Measurements from ENCODE around the gene KDM5B. TPM values are rescaled to one million over a fixed set of nuclear protein-coding genes. Genes with fewer than 3 reads are reported as not detected.
A peak's percentile ranks its signal among the peaks of the same experiment; 100 is the strongest.

The KDM5B gene
- total RNA-seq (2021; fragmentation: NEBNext Ultra II Directional; extraction: Animal tissue kit (Norgen Biotek cat#: 25700)) (210 and 221 TPM in 2 replicates), polyA plus RNA-seq (2011; rRNA removed) (55.1 and 73.3 TPM in 2 replicates), polyA minus RNA-seq (2011; rRNA and poly(A)+ RNA removed) (315 and 337 TPM in 2 replicates)
- polyA plus RNA-seq (2011; cell fraction: cytosol; rRNA removed): 83.3 TPM
- 112 TPM for polyA plus RNA-seq (2011; cell fraction: nucleus; rRNA removed)
- 82.0 to 114 TPM (median 94.0 TPM) in 4 replicates for polyA plus RNA-seq (2012, experiment 1 of 2)
- polyA plus RNA-seq (2012, experiment 2 of 2): 8.3 TPM
- polyA plus RNA-seq (2013, experiment 1 of 2): 78.6 TPM
- 70.4 TPM for polyA plus RNA-seq (2013, experiment 2 of 2)
- polyA minus RNA-seq (2011; cell fraction: cytosol; rRNA and poly(A)+ RNA removed): 161 TPM
- 405 TPM for polyA minus RNA-seq (2011; cell fraction: nucleus; rRNA and poly(A)+ RNA removed)
- long read RNA-seq, experiment 1, transcript KDM5B-229 (1 exons, 3,141 nt): major isoform, 17 of 66 reads
- long read RNA-seq, experiment 1, partial matches to known transcripts: 37 of 66 reads
- long read RNA-seq, experiment 1, other reads (novel, unspliced or antisense): 6 of 66 reads
- long read RNA-seq, experiment 2, partial matches to known transcripts: 17 of 23 reads
- long read RNA-seq, experiment 2, other reads (novel, unspliced or antisense): 1 of 23 reads

GRCh38 chr1:202807926-202808757 is at the start of gene KDM5B:
Gene KDM5B (minus strand): TSS chr1:202808421. CDS start chr1:202808305, 116 bp downstream.
- Histone ChIP-seq H4K91ac (replicated peaks; ENCODE audit: insufficient read length, low read length) (no peak within 1 kb of the TSS), H4K8ac (ENCODE audit: extremely low read depth, insufficient read depth, low read length) (peak within 1 kb of the TSS; percentile 90), H3K79me1 (ENCODE audit: low read depth, low read length) (no peaks in the 10 kb centered on the region), H3K56ac (replicated peaks; ENCODE audit: insufficient read length, low read depth, low read length) (no peak within 1 kb of the TSS), H2BK15ac (ENCODE audit: low read length) (peak within 1 kb of the TSS; percentile 84; the same call in 1 of the 2 replicates), H3K14ac (ENCODE audit: insufficient read length) (no peak within 1 kb of the TSS), H2AK5ac (ENCODE audit: low read depth, low read length) (no peak within 1 kb of the TSS), H3K23ac (ENCODE audit: insufficient read length) (no peak within 1 kb of the TSS), H4K5ac (ENCODE audit: insufficient read length, low read depth, low read length) (peak within 1 kb of the TSS; percentile 70), H3K9ac (replicated peaks in 1 of 4; ENCODE audit: extremely low read depth in 1 of 4, low read depth in 3 of 4, low read length in 3 of 4) (peak within 1 kb of the TSS; percentile 59 to 94 (median 83)), H3K4me3 (ENCODE audit: extremely low read depth in 1 of 4, insufficient read depth in 2 of 4, low read depth in 3 of 4, low read length in 4 of 4) (peak within 1 kb of the TSS; percentile 86 to 96 (median 89)), H3K79me2 (ENCODE audit: control insufficient read depth in 1 of 2, insufficient read depth in 2 of 2, low read length in 2 of 2) (peaks cover 33 to 60% of the 10 kb centered on the region in 2 experiments), H2BK12ac (ENCODE audit: low read depth, low read length) (no peak within 1 kb of the TSS), H3K18ac (ENCODE audit: extremely low read depth, low read length) (no peak within 1 kb of the TSS; the same call in 1 of the 2 replicates), H3K4me2 (ENCODE audit: insufficient read depth in 1 of 2, low read depth in 2 of 2, low read length in 2 of 2) (peak within 1 kb of the TSS; percentile 60 to 99), H2BK20ac (ENCODE audit: low read length) (0 out of 2 replicates have a peak within 1 kb of the TSS, but pooled peaks have one; percentile 13), H2BK5ac (ENCODE audit: low read depth, low read length) (peak within 1 kb of the TSS; percentile 76; the same call in 1 of the 2 replicates), H3K9me3 (ENCODE audit: insufficient read depth in 2 of 2, low read depth in 1 of 2, low read length in 1 of 2) (no peaks in the 10 kb centered on the region), H3K36me3 (ENCODE audit: control insufficient read depth in 2 of 4, insufficient read depth in 4 of 4, low read length in 3 of 4) (no peaks in the 10 kb centered on the region), H3K27me3 (replicated peaks in 1 of 4; ENCODE audit: control insufficient read depth in 3 of 4, extremely low read depth in 1 of 4, insufficient read depth in 3 of 4, low read length in 3 of 4) (peaks cover 0 to 5% (median 2%) of the 10 kb centered on the region in 4 experiments; a peak in 2 of 7 replicates), H2AFZ (ENCODE audit: low read length) (no peak within 1 kb of the TSS), H2BK120ac (replicated peaks; ENCODE audit: low read depth, low read length) (no peak within 1 kb of the TSS), H4K20me1 (replicated peaks in 1 of 2; ENCODE audit: control insufficient read depth in 1 of 2, insufficient read depth in 2 of 2, low read length in 2 of 2) (peaks cover 0 to 6% of the 10 kb centered on the region in 2 experiments), H3K4me1 (replicated peaks in 1 of 4; ENCODE audit: control insufficient read depth in 3 of 4, insufficient read depth in 4 of 4, low read length in 3 of 4) (peaks cover 15 to 22% (median 18%) of the 10 kb centered on the region in 4 experiments), H3K23me2 (ENCODE audit: low read depth, low read length) (peaks cover 14% of the 10 kb centered on the region), H3K27ac (ENCODE audit: low read depth, low read length) (peak within 1 kb of the TSS; percentile 76; the same call in 1 of the 2 replicates), H3K4ac (replicated peaks; ENCODE audit: insufficient read length, low read depth, low read length) (no peak within 1 kb of the TSS)
- DNase-seq (ENCODE audit: low read depth in 1 of 2, low spot score in 2 of 2) (peak in 1 of 2 experiments; percentile 88), FAIRE-seq (no peak)
- 2% methylated on average over 46 of the region's 84 CpGs; no CpG with 5 or more reads in 1 of the 2 experiments for WGBS, 2 experiments (ENCODE audit: extremely low coverage in 1 of 2, insufficient coverage in 1 of 2, insufficient read length in 1 of 2, insufficient replicate concordance in 2 of 2, low coverage in 1 of 2, low lambda C conversion rate in 2 of 2, missing lambda C conversion rate in 1 of 2)
- ChIA-PET POLR2A (ENCODE audit: partially characterized antibody) (interaction anchor here (0.5 to 8.4 kb wide), 22 partner anchors 9 to 1743 kb away, joined by 3 to 81 read pairs (median 4); partner anchors contain the start of genes RABIF and TMEM183A), CTCF (ENCODE audit: partially characterized antibody) (interaction anchor here (1.0 to 1.1 kb wide), 2 partner anchors 44 to 46 kb away, joined by 3 to 4 read pairs; no protein-coding TSS in a partner anchor)
- TF ChIP-seq RAD21 (IDR thresholded peaks at IDR 0.05 in 1 of 2, conservative IDR thresholded peaks at IDR 0.05 in 1 of 2; ENCODE audit: low read depth in 2 of 2, low read length in 2 of 2) (peak in 1 of 2 experiments; percentile 17; a peak in 1 of 4 replicates), USF2 (IDR thresholded peaks at IDR 0.05; ENCODE audit: low read length) (no peak), YY1 (IDR thresholded peaks at IDR 0.05; ENCODE audit: low read depth, low read length) (0 out of 2 replicates have a peak, but pooled peaks have one; percentile 62), TAF7 (optimal IDR thresholded peaks at IDR 0.05; ENCODE audit: borderline replicate concordance, low read depth, low read length) (peak; percentile 95), NANOG (IDR thresholded peaks at IDR 0.05; ENCODE audit: insufficient read depth, low read depth, low read length, poor library complexity, severe bottlenecking) (no peak), JUND (IDR thresholded peaks at IDR 0.05; ENCODE audit: low read length) (no peak)

Measured in H1 (cell line).